Transverse colon (tissue), 4 donors: Measurements from ENCODE around the gene RHOC.

ENCODE experiments used
- CTCF ChIP-seq, 5 experiments: fragments of 200-600 bp in 3 of 5; fragments of 450-650 bp in 2 of 5; sonication (generic) in 3 of 5; IDR thresholded peaks; 1 replicate in 2 of 5; 2 replicates in 3 of 5; pipeline ENCODE4 v1.5.1; 2016 to 2017; ENCODE audit warnings: antibody characterized with exemption in 5 of 5, inconsistent platforms in 3 of 5, mild to moderate bottlenecking in 2 of 5, moderate library complexity in 1 of 5
- POLR2A ChIP-seq: fragments of 450-650 bp; IDR thresholded peaks from one replicate; pipeline ENCODE4 v1.6.1; 2016; ENCODE audit warnings: antibody characterized with exemption, mild to moderate bottlenecking, moderate library complexity
- POLR2AphosphoS5 ChIP-seq, 3 donors: sonication (generic); formaldehyde crosslinking; IDR thresholded peaks; one replicate each; pipeline ENCODE4 v1.6.1; 2016; ENCODE audit warnings: antibody characterized with exemption in 3 of 3

- TF ChIP-seq CTCF (IDR thresholded peaks at IDR 0.05) (no peak), POLR2AphosphoS5 (IDR thresholded peaks at IDR 0.05) (no peak), POLR2A (no peak)
Measured at GRCh38 chr1:112711041-112711440, 4.1 kb upstream of the RHOC start.
